Measurements from ENCODE around the gene NRM.
"Not testable (repeated sequence)": the region's sequence is repeated elsewhere in the genome, so short reads cannot be mapped to it uniquely, and the experiment has no call there.

Gene NRM, protein sequence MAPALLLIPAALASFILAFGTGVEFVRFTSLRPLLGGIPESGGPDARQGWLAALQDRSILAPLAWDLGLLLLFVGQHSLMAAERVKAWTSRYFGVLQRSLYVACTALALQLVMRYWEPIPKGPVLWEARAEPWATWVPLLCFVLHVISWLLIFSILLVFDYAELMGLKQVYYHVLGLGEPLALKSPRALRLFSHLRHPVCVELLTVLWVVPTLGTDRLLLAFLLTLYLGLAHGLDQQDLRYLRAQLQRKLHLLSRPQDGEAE

DNA sequence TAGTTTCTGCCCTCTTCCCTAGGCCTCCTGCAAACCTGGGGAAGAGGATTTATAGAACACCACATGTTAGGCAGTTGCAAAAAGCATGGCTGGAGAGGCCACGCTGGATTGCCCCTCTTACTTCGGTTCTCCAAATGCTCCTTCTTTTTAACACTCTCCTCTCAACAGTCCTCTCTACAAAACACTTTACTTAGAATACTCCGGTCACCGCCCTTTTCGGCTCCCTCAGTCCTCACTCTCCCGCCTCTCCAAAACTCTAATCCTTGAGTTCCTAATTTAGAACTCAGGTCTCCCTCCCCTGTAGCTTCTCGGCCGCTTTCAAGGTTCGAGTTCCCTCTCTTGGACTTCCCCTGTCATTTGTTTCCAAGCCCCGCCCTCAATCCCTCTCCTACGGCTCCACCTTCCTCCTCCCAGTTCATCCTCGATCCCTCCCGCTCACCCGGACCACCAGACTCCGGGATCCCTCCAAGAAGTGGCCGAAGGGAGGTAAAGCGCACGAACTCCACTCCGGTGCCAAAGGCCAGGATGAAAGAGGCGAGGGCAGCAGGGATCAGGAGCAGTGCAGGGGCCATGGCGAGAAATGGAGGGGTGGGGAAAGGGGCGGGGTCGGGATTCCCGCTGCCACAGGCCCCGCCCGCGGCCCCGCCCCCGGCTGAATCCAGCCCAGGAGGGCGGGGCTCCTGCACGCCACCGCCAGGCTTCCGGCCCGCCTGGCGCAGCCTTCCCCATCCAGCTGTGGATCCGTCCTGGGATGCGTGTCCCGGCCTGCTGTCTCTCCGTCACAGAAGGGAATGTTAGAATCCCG, at the start of gene NRM:
Gene NRM (minus strand): TSS at position 582 of the 805 bp plus-strand sequence. CDS start 10 bp downstream, at position 572.
- DNase-seq = peak; percentile 91

DNA sequence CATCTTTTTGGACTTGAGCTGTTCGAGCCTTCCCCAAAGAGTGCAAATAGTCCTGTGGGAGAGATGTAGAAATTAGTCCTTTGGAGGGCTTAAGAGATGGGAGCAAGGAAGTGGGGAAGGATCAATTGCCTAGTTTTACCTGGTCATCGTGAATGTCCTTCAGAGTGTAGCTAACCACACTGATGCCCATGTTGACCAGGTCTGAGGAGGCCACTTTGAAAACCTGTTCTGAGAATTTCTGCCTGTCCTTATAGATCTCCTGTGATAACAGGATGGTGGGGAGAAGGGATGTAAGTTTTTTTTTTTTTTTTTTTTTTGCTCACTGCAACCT, 49.7 kb upstream of the NRM start:
- DNase-seq = no peak

DNA sequence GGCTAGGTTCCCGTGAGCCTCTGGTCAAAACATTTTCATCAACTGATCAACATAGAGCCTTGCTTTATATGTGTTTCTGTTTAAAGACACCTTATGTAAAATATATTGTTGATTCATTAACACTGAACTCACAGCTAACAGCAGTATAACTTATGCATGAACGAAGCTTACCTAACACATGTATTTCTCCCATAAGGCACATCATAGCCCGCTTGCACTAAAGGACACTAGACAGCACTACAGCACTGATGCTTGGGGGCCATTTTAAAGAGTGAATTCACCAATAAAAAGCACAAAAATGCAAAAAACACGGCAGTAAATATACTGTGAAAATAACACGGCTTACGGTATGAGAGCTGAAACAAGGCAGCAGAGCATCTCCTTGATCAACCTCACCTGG, 47.7 kb upstream of the NRM start:
- no peak for DNase-seq

DNA sequence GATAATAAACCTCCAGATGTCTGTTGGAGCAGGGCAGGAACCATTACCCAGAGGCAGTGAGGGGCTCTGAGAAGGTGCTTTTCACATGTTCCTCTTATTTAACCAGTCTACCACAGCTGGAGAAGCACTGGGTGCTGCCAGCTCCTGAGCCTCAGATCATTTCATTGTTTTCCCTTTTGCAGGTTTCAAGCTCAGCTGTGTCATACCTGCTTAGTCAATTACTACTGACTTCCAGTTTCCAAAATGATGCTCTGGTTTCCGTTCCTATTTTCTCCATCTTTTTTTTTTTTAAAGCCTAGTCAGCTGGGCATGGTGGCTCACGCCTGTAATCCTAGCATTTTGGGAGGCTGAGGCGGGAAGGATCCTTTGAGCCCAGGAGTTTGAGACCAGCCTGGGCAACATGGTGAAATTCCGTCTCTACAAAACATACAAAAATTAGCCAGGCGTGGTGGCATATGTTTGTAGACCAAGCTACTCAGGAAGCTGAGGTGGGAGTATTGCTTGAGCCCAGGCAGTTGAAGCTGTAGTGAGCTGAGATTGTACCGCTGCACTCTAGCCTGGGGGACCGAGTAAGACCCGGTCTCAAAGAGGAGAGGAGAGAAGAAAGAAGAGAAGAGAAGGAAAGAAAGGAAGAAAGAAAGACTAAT, 45.0 kb upstream of the NRM start:
- DNase-seq = no peak

DNA sequence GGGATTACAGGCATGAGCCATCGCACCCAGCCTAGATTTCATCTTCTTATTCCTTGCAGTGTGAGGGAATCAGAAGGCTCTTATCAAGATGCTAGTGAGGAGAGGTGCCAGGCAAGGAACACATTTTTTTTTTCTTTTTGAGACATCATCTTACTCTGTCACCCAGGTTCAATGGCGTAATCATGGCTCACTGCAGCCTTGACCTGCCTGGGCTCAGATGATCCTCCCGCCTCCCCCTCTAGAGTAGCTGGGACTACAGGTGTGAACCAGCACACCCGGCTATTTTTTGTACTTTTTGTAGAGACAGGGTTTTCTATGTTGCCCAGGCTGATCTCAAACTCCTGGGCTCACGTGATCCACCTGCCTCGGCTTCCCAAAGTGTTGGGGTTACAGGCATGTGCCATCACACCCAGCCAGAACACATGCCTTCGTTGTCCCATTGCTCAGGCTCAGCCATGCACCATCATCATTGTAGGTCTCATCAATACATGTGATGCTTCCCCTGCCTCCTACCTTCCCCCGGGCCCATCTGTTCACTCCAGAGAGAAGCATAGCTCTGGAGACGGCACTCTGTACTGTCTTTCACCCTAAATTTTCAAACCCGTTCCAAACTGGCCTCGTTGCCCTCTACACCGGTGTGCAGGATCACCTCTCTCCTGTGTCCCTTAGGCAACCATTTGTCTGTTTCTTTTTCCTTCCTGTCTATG, 41.6 kb upstream of the NRM start:
- no peak for DNase-seq

DNA sequence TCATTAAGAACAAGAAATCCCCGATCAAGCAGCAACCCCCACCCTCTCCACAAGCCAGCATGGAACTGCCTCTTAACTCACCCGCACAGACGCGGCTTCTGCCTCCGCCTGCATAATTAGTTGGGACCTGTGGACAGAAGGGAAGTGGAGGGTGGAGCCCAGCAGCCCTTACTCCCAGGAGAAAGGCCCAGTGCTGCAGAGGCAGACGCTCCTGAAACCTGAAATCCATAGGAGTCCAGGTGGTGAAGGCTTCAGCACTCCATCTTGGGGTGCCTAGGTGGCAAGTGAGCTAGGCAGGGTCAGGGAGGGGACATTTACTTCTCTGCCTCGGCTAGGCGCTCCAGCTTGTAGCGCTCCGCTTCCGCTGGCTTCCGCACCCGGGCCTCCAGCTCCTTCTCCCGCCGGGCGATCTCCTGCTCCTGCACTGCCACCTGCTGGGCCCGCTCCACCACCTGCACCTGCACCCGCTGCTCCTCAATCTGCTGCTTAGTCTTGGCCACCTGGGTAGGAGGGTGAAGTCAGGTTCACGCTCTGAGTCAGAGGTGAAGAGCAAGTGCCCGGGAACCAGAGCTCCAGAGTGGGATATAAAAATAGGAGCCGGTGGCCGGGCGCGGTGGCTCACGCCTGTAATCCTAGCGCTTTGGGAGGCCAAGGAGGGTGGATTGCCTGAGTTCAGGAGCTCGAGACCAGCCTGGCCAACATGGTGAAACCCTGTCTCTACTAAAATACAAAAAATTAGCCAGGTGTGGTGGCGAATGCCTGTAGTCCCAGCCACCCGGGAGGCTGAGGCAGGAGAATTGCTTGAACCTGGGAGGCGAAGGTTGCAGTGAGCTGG, 40.0 kb upstream of the NRM start:
- DNase-seq = peak; percentile 91 to 92

DNA sequence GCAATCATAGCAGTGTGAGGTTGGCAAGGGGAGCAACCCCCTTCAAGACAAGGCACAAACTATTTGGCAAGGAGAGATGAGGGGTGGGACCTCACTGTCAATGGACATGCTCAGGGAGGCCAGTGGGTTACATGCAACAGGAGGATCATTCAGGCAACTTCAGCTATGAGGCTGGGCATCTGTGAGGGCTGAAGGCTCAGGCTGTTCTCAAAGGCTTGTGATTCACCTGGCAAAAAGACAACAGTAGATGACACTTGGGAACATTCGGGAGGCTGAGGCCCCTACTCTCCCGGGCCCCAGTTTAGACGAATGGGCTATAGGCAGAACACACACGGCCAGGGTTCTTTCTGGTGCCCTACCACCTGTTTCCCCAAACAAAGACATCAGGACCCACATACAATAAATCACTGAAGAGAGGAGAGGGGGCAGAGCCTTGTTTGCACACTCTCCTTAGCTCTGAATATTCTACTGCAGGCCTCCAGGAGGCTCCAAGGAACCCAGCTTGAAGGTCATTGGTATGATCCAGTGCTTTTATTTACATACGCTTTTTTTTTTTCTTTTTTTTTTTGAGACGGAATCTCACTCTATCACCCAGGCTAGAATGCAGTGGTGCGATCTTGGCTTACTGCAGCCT, 37.3 kb upstream of the NRM start:
- DNase-seq = peak in 1 of 2 experiments; percentile 29

DNA sequence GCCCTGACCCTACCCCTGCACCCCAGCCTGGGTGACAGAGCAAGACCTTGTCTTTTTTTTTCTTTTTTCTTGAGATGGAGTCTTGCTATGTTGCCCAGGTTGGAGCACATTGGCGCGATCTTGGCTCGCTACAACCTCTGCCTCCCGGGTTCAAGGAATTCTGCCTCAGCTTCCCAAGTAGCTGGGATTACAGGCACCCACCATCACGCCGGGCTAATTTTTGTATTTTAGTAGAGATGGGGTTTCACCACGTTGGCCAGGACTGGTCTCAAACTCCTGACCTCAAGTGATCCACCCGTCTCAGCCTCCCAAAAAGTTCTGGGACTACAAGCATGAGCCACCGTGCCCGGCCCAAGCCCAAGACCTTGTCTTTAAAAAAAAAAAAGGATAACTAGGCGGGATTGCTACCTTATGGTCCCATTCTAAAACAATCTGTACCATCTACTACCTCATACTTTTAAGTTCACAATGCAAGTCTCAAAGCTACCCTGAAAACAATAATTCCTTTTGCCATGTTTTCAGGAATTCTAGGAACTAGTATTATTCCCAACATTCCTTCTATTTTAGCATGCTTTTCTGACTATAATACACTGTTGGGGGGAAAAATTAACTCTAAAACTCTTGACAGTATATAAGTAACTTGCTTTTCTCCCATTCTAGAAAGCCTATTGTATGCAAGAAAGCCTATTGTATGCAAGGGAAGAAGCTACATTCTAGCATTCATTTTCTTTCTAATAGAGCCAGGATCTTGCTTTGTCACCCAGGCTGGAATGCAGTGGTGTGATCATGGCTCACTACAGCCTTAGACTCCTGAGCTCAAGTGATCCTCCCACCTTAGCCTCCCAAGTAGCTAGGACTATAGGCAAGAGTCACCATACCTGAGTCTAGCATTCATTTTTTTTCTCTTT, 36.0 kb upstream of the NRM start:
- DNase-seq = no peak

DNA sequence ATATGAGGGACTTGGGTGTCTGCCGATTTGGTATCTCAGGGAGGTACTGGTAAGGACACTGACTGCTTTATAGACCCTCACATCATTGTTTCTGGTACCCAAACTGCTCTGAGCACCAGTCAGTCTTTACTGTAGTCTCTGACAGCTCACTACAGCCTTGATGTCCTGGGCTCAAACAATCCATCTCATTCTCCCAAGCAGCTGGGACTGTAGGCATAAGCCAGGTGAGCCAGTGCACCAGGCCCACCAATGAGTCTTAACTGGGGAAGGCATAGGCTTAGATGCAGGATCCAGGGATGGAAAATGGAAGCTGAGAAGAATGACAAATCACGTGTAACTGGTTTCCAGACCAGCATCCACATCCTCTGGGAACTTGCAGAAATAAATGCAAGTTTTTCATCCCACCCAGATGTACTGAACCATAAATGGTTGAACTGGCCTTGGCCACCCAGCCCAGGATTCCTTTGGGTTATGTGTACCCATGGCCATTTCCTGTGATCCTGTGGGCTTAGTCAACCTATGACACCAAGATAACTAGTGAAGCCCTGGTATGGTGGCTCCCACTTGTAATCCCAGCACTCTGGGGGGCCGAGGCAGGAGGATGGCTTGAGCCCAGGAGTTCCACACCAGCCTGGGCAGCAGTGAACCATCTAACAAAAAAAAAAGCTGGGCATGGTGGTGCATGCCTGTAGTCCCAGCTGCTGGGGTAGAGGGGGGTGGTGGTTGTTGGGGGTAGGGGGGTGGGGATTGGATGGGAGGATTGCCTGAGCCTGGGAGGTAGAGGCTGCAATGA, 35.1 kb upstream of the NRM start:
- peak in 1 of 2 experiments; percentile 22 for DNase-seq

DNA sequence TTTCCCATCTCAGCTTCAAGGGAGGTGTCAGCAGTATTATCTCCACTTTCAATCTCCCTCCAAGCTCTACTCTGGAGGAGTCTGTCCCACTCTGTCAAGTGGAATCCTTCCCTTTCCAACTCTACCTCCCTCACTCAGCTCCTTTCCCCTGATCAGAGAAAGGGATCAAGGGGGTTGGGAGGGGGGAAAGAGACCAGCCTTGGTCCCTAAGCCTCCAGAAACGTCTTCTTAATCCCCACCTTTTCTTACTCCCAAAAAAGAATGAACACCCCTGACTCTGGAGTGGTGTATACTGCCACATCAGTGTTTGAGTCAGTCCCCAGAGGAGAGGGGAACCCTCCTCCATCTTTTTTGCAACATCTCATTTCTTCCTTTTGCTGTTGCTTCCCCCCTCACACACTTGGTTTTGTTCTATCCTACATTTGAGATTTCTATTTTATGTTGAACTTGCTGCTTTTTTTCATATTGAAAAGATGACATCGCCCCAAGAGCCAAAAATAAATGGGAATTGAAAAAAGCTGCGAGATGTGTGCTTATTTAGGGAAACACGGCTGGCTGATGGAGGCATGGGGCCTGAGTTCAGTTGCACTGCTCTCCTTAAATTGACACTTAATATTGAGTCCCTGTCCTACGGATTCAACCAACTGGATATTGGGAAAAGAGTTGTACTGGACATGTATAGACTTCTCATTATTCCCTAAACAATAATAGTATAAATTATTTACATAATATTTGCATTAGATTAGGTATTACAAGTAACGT, 34.3 kb upstream of the NRM start:
- DNase-seq = no peak

DNA sequence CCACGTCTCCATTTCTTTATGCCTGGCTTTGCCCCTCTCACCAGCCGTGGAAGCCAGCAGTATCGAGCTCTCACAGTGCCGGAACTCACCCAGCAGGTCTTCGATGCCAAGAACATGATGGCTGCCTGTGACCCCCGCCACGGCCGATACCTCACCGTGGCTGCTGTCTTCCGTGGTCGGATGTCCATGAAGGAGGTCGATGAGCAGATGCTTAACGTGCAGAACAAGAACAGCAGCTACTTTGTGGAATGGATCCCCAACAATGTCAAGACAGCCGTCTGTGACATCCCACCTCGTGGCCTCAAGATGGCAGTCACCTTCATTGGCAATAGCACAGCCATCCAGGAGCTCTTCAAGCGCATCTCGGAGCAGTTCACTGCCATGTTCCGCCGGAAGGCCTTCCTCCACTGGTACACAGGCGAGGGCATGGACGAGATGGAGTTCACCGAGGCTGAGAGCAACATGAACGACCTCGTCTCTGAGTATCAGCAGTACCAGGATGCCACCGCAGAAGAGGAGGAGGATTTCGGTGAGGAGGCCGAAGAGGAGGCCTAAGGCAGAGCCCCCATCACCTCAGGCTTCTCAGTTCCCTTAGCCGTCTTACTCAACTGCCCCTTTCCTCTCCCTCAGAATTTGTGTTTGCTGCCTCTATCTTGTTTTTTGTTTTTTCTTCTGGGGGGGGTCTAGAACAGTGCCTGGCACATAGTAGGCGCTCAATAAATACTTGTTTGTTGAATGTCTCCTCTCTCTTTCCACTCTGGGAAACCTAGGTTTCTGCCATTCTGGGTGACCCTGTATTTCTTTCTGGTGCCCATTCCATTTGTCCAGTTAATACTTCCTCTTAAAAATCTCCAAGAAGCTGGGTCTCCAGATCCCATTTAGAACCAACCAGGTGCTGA, 33.3 kb upstream of the NRM start:
- DNase-seq = not testable (repeated sequence)

DNA sequence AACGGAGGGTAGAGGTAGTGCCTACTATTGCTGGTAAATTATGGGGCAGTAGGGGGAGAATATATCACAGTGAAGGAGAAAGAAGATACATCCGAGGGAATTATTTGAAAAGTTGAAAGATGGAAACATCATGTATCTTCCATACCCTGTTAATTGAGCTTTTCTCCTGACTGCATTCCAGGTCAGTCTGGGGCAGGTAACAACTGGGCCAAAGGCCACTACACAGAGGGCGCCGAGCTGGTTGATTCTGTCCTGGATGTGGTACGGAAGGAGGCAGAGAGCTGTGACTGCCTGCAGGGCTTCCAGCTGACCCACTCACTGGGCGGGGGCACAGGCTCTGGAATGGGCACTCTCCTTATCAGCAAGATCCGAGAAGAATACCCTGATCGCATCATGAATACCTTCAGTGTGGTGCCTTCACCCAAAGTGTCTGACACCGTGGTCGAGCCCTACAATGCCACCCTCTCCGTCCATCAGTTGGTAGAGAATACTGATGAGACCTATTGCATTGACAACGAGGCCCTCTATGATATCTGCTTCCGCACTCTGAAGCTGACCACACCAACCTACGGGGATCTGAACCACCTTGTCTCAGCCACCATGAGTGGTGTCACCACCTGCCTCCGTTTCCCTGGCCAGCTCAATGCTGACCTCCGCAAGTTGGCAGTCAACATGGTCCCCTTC, 32.5 kb upstream of the NRM start:
- DNase-seq = not testable (repeated sequence)

DNA sequence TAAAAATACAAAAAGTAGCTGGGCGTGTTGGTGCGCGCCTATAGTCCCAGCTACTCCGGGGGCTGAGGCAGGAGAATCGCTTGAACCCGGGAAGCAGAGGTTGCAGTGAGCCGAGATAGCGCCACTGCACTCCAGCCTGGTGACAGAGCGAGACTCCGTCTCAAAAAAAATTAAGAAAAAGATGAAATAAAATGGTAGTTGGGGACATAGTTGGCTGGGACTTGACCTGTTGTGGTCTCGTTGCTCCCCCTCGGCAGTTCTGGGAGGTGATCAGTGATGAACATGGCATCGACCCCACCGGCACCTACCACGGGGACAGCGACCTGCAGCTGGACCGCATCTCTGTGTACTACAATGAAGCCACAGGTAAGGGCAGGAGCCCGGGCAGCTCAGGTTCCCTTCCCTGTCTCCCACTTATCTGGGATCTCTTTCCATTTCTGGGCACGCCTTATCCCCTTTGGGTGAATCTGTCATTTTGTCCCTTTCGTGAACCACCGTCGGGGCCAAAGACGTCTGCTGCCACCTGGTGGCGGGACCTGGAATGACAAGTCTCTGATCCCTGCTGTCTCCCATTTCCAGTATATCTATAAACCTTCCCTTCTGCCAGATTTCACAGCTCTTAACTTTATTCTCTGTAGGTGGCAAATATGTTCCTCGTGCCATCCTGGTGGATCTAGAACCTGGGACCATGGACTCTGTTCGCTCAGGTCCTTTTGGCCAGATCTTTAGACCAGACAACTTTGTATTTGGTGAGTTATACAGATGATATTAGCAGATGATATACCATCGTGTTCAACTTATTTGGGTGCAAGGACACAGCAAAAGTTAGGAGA, 31.7 kb upstream of the NRM start:
- DNase-seq = peak; percentile 78

DNA sequence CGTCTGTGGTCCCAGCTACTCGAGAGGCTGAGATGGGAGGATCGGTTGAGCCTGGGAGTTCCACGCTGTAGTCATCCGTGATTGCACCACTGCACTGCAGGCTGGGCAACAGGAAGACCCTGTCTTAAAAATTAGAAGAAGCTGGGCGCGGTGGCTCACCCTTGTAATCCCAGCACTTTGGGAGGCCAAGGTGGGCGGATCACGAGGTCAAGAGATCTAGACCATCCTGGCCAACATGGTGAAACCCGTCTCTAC, 31.2 kb upstream of the NRM start:
- not testable (repeated sequence) for DNase-seq

DNA sequence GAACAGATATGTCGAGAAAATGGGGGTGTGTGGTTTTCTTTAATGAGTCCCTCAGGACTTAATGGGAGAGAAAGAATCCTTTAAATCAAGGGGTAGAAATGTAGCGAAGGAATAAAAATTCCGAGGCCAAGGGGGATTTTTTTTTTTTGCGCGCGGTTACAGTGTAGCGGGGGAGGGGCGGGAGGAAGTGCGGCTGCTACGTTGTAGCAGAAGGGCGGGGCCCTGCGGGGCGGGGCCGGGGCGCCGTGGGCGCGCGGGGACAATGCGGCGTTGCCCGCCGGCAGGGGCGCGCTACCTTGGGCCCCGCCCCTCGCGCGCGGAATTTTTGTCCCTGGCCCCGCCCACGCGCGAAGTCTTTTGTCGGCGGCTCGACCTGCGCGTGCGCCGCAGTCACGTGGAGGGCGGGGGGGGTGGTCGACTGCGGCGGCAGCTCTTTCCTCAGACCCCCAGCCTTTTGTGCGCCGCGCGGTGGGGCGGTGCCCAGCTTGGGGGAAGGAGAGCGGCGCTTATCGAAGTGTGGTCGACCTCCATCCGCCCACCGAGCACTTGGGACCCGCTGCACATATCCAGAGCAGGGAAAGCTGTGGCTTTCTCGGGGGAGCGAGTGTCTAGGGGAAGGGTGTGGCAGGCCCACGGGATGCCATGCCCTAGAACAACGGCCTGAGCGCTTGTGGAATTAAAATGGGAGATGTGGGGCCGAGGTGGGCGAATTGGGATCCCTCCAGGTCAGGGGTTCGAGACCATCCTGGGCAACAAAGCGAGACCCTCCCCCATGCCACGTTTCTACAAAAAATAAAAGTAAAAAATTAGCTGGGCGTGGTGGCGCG, 30.6 kb upstream of the NRM start:
- DNase-seq = peak; percentile 76 to 83

DNA sequence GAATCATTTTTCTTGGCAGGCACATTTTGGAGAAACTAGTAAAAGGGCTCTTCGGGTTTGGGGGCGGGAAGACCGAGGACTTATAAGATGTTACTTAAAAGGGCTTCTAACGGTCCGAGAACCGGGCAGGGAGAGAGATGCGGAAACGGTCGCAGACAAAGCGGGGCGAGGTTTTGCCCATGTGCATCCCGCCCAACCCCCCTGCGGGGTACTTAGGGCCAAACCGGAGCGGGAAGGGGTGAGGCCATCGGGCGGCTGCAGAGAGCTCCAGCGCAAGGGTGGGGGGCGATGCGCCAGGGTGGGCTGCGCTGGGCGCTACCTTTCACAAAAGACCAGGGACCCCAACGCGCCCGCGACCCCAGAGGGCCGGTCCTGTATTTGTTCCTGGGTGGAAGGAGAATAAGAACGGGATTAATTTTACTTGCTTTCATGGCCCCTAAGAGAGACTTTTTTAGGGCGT, 30.0 kb upstream of the NRM start:
- DNase-seq = peak; percentile 53 to 58

Data from Kasumi-1 (cell line).